ENCODE measurements around the gene ZNF599.

GRCh38 chr19:34794066-34794960 is 21.3 kb upstream of the ZNF599 start:
- no peak for TF ChIP-seq GABPA (IDR thresholded peaks at IDR 0.05; ENCODE audit: low read depth)
- no peak for TF ChIP-seq CTCF (IDR thresholded peaks at IDR 0.05; ENCODE audit: insufficient read depth, low read length)
- no peak for TF ChIP-seq REST (IDR thresholded peaks at IDR 0.05; ENCODE audit: insufficient replicate concordance, low read depth)
